Right forelimb (tissue), 1 donor: ENCODE data around the gene MIGA2.
"Not testable (repeated sequence)": the region's sequence is repeated elsewhere in the genome, so short reads cannot be mapped to it uniquely, and the experiment has no call there.

Experiments
- DNase-seq: peaks from one replicate; pipeline ENCODE4 v3.0.0-alpha.2; 2018

Gene MIGA2

DNA sequence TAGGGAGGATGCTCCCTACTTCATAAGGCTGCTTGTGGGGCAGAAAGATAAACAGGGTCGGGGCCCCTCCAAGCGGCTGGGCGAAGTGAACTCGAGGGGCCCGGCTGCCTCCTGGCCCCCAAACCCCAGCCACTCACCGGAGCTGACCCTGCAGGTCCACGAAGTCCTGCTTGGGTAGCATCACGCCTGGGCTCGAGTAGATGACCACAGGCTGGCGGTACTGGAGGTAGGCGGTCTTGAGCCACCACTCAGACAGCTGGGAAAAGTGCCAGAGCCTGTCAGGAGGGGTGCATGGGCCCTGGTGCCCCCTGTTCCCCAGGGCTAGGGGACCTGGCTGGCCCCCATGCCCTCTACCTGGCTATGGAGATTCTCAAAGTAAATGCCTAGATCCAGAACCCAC is 67.6 kb downstream of the MIGA2 start:
- no peak for DNase-seq

DNA sequence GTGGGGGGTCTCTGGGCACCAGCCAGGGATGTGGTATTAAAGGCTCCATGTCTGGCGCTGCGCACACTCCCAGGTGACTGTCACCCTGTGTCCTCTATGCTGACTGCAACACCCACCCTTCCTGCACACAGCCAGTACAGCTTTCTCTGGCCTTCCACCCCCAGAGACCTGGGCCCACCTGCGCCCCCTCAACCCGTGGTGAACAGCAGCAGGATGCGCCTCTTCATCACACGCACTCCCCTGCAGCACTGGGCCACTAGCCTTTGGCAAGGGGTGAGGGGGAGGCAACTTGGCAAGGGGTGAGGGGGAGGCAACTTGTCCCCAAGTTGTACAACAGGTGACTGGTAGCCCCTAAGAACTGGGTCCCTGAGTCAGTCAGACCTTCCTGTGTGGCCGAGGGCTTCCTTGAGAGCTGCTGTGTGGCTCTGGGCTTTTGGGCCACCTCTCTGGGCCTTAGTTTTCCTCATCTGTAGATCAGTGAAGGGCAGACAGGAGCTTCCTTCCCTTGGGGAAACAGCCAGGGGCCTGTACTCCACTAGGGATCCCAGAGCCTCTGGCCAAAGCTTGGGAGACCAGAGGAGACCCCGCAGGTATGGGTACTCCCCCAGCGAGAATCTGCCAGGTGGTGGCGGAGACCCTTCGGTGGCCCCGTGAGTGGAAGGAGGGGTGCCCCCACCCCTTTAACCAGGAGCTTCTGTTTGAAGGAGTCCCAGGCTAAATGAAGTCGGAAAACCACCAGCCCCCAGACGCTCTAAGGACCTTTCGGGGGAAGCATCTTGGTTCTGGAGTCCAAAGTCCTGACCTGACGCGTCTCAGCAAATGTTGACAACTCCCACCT is 69.7 kb downstream of the MIGA2 start:
- no peak for DNase-seq

DNA sequence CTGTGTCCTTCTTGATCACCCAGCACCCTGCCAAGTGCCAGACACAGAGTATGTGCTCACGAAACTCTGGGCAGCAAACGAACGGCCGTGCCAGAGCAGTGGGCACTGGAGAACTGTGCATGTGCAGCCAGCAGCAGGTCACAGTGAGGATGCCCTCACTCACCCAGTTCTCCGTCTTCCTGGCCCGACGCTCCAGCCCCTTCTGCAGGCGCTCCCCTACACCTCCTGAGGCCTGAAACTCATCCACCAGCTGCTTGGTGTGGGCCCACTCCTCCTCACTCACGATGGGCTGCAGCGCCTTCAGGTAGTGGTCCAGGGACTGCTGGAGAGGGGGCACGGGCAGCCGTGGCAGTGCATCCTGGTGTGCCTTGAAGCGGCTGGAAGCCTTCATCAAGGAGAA is 71.2 kb downstream of the MIGA2 start:
- DNase-seq = no peak

DNA sequence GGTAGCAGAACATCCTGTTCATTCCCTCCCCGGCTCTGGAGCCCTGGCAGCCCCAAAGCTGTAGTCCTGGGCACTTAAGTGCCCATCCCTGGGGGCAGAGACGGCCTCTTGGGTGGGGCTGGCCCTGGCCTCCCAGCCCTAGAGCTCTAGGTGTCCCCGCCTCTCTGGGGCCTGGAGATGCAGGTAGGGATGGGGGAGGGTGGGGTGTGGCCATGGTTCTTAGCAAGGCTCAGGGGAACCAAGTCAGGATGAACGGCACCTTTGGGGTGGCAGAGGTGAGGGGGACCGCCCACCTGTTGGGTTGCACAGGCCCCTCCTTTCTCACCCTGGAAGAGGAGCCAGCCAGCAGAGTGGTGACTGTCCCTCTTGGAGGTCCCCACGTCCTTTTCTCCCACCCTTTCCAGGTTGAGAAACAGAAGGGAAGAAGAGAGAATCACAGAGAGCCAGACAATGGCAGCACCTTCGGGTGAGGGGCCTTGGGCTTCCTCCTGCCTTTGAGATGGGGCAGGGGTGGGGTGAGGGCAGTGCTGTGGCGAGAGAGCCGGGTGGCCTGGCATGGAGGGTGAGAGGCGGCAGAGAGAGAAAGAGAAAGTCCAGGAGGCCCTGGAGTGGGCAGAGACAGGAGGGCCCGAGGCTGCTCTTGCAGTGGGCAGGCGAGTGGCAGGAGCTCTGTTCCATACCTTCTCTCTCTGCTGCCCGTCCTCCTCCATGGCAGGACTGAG is 71.8 kb downstream of the MIGA2 start:
- DNase-seq = no peak

DNA sequence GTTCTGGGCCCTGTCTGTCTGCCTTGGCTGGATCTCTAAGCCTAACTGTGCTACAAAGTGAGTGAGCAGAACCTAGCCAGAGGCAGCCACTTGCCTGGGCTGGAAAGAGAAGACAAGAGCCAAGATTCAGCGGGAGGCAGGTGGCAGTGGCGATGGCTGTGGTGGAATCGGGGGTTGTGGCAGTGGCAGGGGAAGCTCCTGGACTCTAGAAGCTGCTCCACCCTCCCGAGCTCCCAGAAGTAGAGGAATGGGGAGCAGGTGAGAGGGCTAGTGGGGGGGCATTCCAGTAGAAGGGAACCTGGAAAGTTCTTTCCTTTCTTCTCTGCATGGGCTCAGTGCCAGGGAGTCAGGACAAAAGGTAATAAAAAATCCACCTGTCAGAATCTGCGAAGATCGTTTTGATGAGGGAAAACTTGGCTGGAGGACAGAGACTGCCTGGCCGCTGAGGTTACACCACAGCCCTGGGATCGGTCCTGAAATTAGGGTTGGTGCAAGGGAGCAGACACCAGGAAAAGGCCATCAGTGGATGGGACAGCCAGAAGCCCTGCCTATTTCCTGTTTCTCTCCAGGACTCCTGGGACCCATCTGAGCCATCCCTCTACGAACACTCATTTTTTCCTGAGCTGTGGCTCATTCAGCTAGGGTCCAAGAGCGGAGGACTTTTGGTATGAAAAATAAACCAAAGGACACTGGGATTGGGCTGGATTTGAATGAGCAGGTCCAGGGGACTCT is 72.5 kb downstream of the MIGA2 start:
- DNase-seq = no peak

DNA sequence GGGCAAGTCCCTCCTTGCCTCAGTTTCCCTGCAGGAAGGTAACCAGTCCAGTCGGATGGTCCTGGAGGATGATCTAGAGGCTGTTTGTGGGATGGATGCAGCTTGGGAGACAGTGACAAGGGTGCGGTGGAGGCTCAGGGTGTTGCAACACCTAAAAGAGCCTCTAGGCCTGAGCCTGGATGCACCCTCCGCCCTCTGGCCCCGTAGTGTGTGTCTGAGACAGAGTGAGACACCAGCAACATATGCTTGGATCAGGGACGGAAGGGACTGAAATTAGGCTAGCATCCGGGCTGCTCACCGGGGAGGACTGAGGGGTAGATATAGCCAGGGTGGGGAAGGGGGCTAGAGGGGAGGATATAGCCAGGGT is 73.1 kb downstream of the MIGA2 start:
- no peak for DNase-seq

DNA sequence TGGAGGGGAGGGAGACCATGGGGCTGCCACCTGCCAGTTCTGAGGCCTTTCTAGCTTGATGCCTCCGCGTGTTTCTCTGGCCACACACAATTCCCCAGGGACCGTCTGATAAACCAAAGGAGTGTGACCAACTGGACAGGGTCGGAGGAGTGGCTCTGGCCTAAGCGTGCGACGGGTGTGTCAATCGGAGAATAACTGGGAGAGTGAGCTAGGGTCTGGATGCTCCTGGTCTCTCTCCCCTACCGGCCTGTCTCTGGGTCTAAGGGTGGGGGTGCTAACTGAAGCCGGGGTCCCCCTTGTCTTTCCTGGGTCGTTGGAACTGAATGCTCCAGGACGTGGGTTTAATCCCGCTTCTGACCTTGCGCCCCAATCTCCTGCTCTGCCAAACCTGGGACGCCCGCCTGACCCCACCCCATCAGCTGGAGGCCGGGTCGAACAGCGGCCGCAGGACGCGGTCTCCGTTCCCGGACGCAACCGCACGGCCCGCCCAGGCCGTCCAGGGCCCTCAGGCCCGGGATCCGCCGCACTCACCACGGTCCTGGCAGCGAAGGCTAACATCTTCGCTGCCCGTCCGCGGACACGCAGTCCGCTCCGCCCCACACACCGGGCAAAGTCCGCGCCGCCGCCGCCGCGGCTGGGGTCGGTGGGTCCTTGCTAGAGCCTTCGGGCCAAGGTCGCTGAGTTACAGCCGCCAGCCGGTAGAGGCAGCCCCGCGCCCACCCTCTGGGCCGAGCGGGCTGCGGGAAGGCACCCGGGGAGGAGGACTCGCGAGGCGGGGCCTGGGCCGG is 73.7 kb downstream of the MIGA2 start:
- DNase-seq = no peak

DNA sequence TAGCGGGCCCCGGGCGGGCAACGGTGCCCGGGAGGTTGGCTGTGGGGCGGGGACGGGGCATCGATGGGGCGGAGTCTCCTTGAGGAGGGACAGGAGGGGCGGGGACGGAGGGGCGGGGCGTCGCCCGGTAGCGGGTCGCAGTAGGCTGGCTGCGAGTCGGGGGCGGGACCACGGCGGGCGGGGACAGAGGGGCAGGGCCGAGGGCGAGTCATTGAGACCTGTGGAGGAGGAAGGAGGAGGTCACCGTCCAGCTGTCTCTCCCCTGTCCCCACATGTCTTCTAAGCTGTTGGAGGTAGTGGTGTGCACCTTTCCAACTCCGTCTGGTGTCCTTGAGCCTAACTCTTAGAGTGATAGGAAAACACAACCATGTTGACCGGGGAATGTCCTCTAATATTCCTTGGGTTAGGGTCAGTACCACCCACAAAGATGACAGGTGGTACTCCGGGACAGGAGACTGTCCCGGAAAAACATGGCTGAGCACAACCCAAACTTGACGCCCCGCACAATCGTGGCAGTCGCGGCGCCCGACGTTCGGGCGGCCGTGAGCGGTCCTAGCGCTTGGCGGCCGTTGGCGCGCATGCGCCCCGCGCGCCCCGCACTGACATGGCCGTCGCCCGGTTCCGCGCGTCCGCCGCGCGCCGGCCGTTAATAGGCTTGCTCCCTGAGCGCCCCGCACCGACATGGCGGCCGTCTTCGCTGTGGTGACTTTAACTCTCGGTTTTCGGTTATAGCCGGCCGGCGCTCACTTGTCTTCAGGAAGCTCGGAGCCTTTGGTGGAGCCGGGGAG is 74.5 kb downstream of the MIGA2 start, which contains the start of the genes CRAT and PTPA:
Gene CRAT, minus strand, starts transcription at position 54 of the 788 bp plus-strand sequence. CDS start 284 bp downstream, outside the sequence.
Gene PTPA, plus strand, starts transcription at position 676 of the 788 bp plus-strand sequence. CDS start 186 bp downstream, outside the sequence.
- DNase-seq = peak; percentile 98

DNA sequence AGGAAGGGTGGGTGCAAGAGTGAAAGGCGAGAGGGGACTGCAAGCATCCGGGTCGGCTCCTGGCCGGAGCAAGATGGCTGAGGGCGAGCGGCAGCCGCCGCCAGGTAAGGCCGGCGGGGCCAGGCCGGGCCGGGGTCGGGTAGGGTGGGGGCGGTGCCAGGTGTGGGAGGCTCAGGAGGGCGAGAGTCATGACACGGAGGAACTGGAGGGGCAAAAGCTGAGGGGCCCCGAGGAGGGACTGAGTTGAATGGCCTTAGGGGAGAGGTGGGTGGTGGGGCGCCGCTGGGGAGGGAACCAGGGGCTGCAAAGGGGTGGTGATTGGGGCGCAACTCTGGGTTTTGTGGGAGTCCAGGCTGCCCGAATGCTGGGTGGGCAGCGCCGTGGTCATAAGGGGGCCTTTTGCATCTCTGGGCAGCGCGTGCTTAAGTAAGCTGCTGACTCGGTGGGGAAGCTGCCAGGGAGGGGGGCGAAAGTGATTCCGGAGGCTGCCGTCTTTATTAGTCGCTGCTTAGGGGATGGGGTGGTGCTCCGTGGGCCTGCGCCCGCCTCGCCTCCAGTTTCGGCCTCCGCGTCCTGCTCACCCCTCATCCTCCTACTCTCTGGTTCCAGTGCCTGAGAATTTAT is 75.2 kb downstream of the MIGA2 start:
- DNase-seq = no peak

DNA sequence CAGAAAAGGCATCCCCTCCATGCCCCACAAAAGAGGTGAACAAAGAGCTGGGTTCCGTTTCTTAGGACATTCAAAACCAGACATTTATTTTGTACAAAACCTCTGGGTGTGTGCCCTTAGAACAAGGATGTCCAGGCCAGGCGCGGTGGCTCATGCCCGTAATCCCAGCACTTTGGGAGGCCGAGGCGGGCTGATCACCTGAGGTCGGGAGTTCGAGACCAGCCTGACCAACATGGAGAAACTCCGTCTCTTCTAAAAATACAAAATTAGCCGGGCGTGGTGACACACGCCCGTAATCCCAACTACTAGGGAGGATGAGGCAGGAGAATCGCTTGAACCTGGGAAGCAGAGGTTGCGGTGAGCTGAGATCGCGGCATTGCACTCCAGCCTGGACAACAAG is 76.1 kb downstream of the MIGA2 start:
- DNase-seq = not testable (repeated sequence)

DNA sequence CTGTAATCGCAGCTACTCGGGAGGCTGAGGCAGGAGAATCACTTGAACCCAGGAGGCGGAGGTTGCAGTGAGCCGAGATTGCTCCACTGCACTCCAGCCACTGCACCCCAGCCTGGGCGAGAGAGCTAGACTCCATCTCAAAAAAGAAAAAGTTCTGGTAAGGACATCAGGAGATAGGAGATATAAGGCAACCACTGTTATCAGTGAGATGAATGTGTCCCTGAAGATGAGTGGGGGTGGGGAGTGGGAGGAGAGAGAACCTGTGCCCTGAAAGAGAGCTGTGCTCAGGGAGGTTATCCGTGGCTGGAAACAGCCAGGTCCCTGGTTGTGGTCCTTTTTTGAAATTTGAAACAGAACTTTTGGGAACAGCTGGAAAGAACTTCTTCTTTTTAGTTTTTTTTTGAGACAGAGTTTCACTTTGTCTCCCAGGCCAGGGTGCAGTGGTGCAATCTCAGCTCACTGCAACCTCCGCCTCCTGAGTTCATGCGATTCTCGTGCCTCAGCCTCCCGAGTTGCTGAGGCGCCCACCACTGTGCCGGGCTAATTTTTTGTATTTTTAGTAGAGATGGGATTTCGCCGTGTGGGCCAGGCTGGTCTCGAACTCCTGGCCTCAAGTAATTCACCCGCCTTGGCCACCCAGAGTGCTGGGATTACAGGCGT is 77.3 kb downstream of the MIGA2 start:
- DNase-seq = no peak

DNA sequence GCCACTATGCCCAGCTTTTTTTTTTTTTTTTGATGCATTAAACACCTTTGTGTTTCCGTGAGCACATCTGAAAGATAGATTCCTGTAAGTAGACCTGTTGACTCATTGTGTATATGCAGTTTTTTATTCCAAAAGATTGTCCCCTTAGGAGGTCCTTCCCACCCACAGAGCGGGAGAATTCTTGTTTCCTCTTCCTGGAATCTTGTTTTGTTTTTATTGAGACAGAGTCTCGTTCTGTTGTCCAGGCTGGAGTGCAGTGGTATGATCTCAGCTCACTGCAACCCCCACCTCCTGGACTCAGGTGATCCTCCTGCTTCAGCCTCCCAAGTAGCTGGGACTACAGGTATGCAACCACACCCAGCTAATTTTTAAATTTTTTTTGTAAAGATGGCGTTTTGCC is 82.4 kb downstream of the MIGA2 start:
- DNase-seq = no peak

DNA sequence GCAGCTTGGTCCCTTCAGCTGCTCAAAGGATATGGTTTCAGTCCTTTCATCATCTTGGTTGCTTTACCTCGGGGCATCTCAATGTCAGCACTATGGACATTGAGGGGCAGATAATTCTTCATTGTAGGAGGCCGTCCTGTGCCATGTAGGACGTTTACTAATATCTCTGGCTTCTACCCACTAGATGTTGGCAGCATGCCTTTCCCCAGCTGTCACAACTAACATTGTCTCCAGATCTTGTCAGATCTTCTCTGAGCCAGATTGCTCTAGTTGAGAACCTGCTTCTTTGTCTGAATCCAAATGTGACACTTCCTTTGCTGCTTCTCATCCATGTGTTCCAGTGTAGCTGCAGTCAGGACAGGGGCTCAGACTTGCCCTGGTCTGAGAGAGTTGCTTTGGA is 85.1 kb downstream of the MIGA2 start:
- no peak for DNase-seq
